ENCODE data around the gene PDAP1. TPM values are rescaled to one million over a fixed set of nuclear protein-coding genes. Genes with fewer than 3 reads are reported as not detected.
"Not testable (repeated sequence)": the region's sequence is repeated elsewhere in the genome, so short reads cannot be mapped to it uniquely, and the experiment has no call there.

PDAP1 gene
- total RNA-seq, 2 donors from 2014 or later, result 74.2 to 81.6 TPM

DNA sequence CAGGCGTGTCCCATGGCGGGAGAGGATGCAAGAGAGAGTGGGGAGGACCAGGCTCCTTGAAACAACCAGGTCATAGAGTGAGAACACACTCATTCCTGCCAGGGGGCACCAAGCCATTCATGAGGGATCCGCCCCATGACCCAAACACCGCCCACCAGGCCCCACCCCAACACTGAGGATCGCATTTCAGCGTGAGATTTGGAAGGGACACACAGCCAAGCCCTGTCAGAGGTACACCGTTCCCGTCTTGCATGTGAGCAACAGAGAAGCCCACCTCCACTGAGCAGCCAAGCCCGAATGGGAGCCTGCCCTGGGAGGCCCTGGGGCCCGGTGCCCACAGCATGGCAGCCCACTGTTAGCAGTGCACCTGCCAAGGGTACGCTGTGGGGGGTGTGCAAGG is 41.8 kb downstream of the PDAP1 start:
- no peak for DNase-seq
- intact Hi-C loops (cut with DNase I, micrococcal nuclease), result loop anchor here in 1 of 2 donors (10.0 kb wide), 1 partner anchor 48 kb away; no protein-coding TSS in a partner anchor
- no peak for ATAC-seq

DNA sequence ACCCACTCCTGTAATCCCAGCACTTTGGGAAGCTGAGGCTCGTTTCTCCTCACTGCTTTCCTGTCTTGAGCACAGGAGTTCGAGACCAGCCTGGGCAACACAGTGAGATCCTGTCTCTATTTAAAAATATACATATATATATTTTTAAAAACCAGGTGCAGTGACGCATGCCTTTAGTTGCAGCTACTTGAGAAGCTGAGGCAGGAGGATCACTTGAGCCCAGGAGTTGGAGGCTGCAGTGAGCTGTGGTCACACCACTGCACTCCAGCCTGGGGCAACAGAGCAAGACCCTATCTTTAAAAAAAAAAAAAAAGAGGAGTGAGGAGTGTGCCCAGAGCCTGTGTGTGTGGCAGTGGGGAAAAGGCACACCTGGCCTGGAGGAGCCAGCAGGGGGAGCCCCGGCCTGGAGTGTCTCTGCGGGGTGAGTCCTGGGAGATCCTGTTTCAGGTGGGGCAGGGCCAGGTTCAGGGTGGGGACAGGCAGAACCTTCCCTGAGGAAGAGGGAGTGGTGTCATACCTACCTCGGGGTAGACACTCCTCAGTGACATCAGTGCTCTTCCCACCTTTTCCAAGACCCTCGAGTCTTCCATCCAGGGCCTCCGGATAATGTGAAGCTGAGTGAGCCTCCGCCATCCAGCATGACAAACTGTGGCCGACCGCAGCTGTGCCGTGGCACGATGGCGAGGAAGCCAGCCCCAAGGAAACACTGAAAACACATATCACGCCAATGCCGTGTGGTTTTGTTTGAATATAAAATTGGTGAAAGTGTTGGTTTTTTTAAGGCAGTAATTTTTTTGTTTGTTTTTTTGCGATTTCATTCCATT is 42.9 kb downstream of the PDAP1 start:
- peak; percentile 83 to 84 for DNase-seq

DNA sequence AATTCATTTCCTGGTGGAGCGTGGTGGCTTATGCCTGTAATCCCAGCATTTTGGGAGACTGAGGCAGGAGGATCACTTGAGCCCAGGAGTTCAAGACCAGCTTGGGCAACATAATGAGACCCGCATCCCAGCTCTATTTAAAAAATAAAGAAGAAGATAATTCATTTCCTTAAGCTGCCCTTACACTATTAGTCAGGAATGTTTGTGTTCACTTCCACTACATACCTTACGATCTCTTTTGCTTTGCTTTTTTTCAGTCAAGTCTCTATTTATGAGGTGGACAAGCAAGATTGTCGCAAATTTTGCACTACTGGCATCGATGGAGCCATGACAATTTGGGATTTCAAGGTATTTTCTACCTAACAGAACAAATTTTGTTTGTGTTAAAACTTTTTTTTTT is 45.1 kb downstream of the PDAP1 start:
- ATAC-seq (no peak), DNase-seq (no peak)
- intact Hi-C loops (cut with DNase I, micrococcal nuclease), result loop anchor here in 1 of 2 donors (10.0 kb wide), 1 partner anchor 52 kb away; no protein-coding TSS in a partner anchor

More for the DNA sequence above, 42.9 kb downstream of the PDAP1 start:
- intact Hi-C loops (cut with DNase I, micrococcal nuclease), result loop anchor here in 1 of 2 donors (10.0 kb wide), 1 partner anchor 49 kb away; no protein-coding TSS in a partner anchor
- ATAC-seq, result peak; percentile 95

GRCh38 chr7:99362801-99363200 is 45.6 kb downstream of the PDAP1 start:
- DNase-seq (no peak), ATAC-seq (no peak)
- intact Hi-C loops (cut with DNase I, micrococcal nuclease), result loop anchor here in 1 of 2 donors (10.0 kb wide), 1 partner anchor 52 kb away; no protein-coding TSS in a partner anchor

- intact Hi-C loops (cut with DNase I, micrococcal nuclease), result loop anchor here in 1 of 2 donors (10.0 kb wide), 1 partner anchor 55 kb away; no protein-coding TSS in a partner anchor
- no peak for DNase-seq
- ATAC-seq, result no peak
These were observed 48.8 kb downstream of the PDAP1 start for GRCh38 chr7:99359465-99360154.

GRCh38 chr7:99358521-99358920 is 49.9 kb downstream of the PDAP1 start:
- ATAC-seq; DNase-seq; intact Hi-C loops (cut with DNase I, micrococcal nuclease): not testable (repeated sequence)

GRCh38 chr7:99357701-99358490 is 50.5 kb downstream of the PDAP1 start:
- intact Hi-C loops (cut with DNase I, micrococcal nuclease), result no loop called here
- DNase-seq (no peak), ATAC-seq (no peak)

DNA sequence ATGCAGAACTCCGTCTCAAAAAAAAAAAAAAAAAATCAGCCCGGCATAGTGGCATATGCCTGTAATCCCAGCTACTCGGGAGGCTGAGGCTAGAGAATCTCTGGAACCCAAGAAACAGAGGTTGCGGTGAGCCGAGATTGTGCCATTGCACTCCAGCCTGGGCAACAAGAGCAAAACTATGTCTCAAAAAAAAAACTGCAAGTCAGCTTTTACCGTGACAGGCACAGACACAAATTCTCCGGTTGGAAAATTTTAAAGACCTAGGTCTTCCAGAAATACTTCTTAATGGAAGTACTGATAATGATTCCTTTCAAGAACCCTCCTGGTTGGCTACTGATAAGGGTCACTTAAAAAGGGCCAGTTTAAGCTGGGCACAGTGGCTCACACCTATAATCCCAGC is 53.3 kb downstream of the PDAP1 start:
- DNase-seq (no peak), ATAC-seq (no peak)
- intact Hi-C loops (cut with DNase I, micrococcal nuclease), result no loop called here

GRCh38 chr7:99352247-99352646 is 56.1 kb downstream of the PDAP1 start:
- intact Hi-C loops (cut with DNase I, micrococcal nuclease), result no loop called here
- ATAC-seq, result no peak
- DNase-seq, result no peak

DNA sequence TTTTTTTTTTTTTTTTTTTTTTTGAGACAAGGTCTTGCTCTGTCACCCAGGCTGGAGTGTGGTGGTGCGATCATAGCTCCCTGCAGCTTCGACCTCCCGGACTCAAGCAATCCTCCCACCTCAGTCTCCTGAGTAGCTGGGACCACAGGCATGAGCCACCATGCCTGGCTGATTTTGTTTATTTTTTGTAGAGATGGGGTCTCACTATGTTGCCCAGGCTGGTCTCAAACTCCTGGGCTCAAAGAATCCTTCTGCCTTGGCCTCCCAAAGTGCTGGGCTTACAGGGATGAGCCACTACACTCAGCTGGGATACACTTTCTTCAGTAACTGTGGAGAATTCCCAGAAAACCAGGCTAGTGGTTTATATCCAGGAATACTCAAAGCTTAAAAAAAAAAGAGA is 57.8 kb downstream of the PDAP1 start:
- ATAC-seq; intact Hi-C loops (cut with DNase I, micrococcal nuclease): not testable (repeated sequence)

More for the DNA sequence above, 57.8 kb downstream of the PDAP1 start:
- DNase-seq, result not testable (repeated sequence)

Other genes with a start within 250 kb of the PDAP1 start
- gene KPNA7, start 200.5 kb downstream of the PDAP1 start, total RNA-seq, result under 1 TPM; 0.34 to 0.53 TPM
- not detected for gene MYH16, start 135.8 kb downstream of the PDAP1 start, total RNA-seq
- 100 to 1,000 TPM; 160 to 186 TPM for gene ARPC1A, start 82.7 kb downstream of the PDAP1 start, total RNA-seq
- 100 to 1,000 TPM; 143 to 170 TPM for gene ARPC1B, start 33.9 kb downstream of the PDAP1 start, total RNA-seq
- 10 to 100 TPM; 69.9 to 79.0 TPM for gene BUD31, start 372 bp upstream of the PDAP1 start, total RNA-seq
- 1 to 10 TPM; 5.2 to 6.0 TPM for gene PTCD1, start 30.2 kb upstream of the PDAP1 start, total RNA-seq
- gene CPSF4, start 30.3 kb upstream of the PDAP1 start, total RNA-seq, result 10 to 100 TPM; 18.6 to 26.0 TPM
- gene ATP5MF, start 57.6 kb upstream of the PDAP1 start, total RNA-seq, result 100 to 1,000 TPM; 297 to 369 TPM
- 10 to 100 TPM; 15.4 to 25.5 TPM for gene ZNF789, start 64.3 kb upstream of the PDAP1 start, total RNA-seq
- gene ZNF394, start 91.7 kb upstream of the PDAP1 start, total RNA-seq, result 10 to 100 TPM; 32.0 to 37.2 TPM
- gene ZKSCAN5, start 96.1 kb upstream of the PDAP1 start, total RNA-seq, result 1 to 10 TPM; 5.2 to 5.9 TPM
- 1 to 10 TPM; 3.7 to 4.0 TPM for gene FAM200A, start 143.5 kb upstream of the PDAP1 start, total RNA-seq
- gene ZNF655, start 150.0 kb upstream of the PDAP1 start, total RNA-seq, result 10 to 100 TPM; 69.9 to 71.7 TPM
- under 1 TPM in 1 of 2 donors, not detected in 1; 0.45 TPM for gene TMEM225B, start 189.7 kb upstream of the PDAP1 start, total RNA-seq
- gene ZSCAN25, start 208.3 kb upstream of the PDAP1 start, total RNA-seq, result 10 to 100 TPM; 10.8 to 16.0 TPM